Stomach (tissue), 9 donors: ENCODE data around the gene TMEM106B. TPM values are rescaled to one million over a fixed set of nuclear protein-coding genes. Genes with fewer than 3 reads are reported as not detected.

ENCODE experiments used
- DNase-seq, 2 donors: peaks; one replicate each; pipeline versions ENCODE4 v3.0.0 to v3.0.0-alpha.2; 2013 to 2019
- H3K27ac ChIP-seq, 5 donors: fragments of 200-600 bp in 4 of 5; sonication (generic) in 4 of 5; one replicate each; pipeline ENCODE4 v1.5.1; 2013 to 2019; ENCODE audit warnings: mild to moderate bottlenecking in 1 of 5, moderate library complexity in 1 of 5
- H3K27me3 ChIP-seq, 3 donors: fragments of 200-600 bp; sonication (generic); one replicate each; pipeline ENCODE4 v1.5.1; 2017 to 2019; ENCODE audit warnings: mixed run types in 1 of 3
- H3K36me3 ChIP-seq, 4 donors: fragments of 200-600 bp; sonication (generic); 1 replicate in 3 of 4; 2 replicates in 1 of 4; pipeline ENCODE4 v1.5.1; 2016 to 2019
- H3K4me1 ChIP-seq, 4 donors: fragments of 200-600 bp; sonication (generic); one replicate each; pipeline ENCODE4 v1.5.1; 2016 to 2019
- H3K4me3 ChIP-seq, 4 donors: fragments of 200-600 bp; sonication (generic) in 3 of 4; one replicate each; pipeline ENCODE4 v1.5.1; 2016 to 2019; ENCODE audit warnings: mild to moderate bottlenecking in 1 of 4
- H3K9me3 ChIP-seq, 4 donors: fragments of 200-600 bp; sonication (generic); one replicate each; pipeline ENCODE4 v1.5.1; 2016 to 2019
- CTCF ChIP-seq, 7 experiments: fragments of 450-650 bp in 4 of 7; fragments of 200-600 bp in 3 of 7; sonication (generic) in 3 of 7; IDR thresholded peaks; one replicate each; pipeline ENCODE4 v1.5.1; 2016 to 2019; ENCODE audit warnings: antibody characterized with exemption in 7 of 7, control low read depth in 2 of 7, mild to moderate bottlenecking in 1 of 7
- EP300 ChIP-seq: sonication (generic); formaldehyde crosslinking; IDR thresholded peaks from one replicate; pipeline ENCODE4 v1.6.1; 2017; ENCODE audit warnings: antibody characterized with exemption
- POLR2A ChIP-seq, 4 donors: fragments of 450-650 bp; IDR thresholded peaks; one replicate each; pipeline ENCODE4 v1.6.1; 2016; ENCODE audit warnings: antibody characterized with exemption in 4 of 4, control low read depth in 2 of 4, mild to moderate bottlenecking in 1 of 4, moderate library complexity in 1 of 4
- POLR2AphosphoS5 ChIP-seq, 3 donors: sonication (generic); formaldehyde crosslinking; IDR thresholded peaks; one replicate each; pipeline ENCODE4 v1.6.1; 2016; ENCODE audit warnings: antibody characterized with exemption in 3 of 3
- WGBS, 5 donors: extraction: QIAGEN DNeasy Blood & Tissue Kit in 3 of 5; methylation state at CpG; one replicate each; pipeline versions ENCODE4 v1.1.5 to v1.1.7; 2013 to 2018; 5-methylcytosine and 5-hydroxymethylcytosine counted together
- intact Hi-C: fragments of 100-400 bp; cut with DNase I; formaldehyde crosslinking; loops from one replicate; pipeline ENCODE4 v1.15.1; 2023; ENCODE audit warnings: low total_unique reads
- polyA plus RNA-seq, 3 donors: library from polyadenylated mRNA; stranded (reverse); fragments of 200-250 nt; gene quantifications; one replicate each; pipeline ENCODE4 v1.2.3, GENCODE V29; 2013
- total RNA-seq, 5 donors: library from RNA; depleted of rRNA; stranded (reverse); fragments of >200 nt; gene quantifications; one replicate each; pipeline versions ENCODE4 v1.1.0 to v1.2.3, GENCODE V29; 2014 to 2016
- donor health status: healthy with polysubstance abuse.
- donor health status: Bipolar disorder and iron deficiency.
- donor health status: healthy.

Gene TMEM106B
- total and polyA plus RNA-seq, 8 donors: 5.0 to 85.5 (median 18.4) TPM

- intact Hi-C loops: no loop called here
- Histone ChIP-seq H3K27me3 (peaks cover 0 to 5% (median 0%) of the 10 kb centered on the region in 3 donors), H3K27ac (no peak overlapping the region), H3K4me3 (no peak overlapping the region), H3K4me1 (no peaks in the 10 kb centered on the region), H3K9me3 (peaks cover 0 to 4% (median 0%) of the 10 kb centered on the region in 4 donors), H3K36me3 (no peaks in the 10 kb centered on the region)
- 58 to 74% (median 72%) methylated on average over 2 of the region's 2 CpGs for WGBS, 5 donors
- no peak for DNase-seq
- no peak for TF ChIP-seq POLR2A (IDR thresholded peaks at IDR 0.05)
- TF ChIP-seq POLR2AphosphoS5 (IDR thresholded peaks at IDR 0.05): no peak
- no peak for TF ChIP-seq CTCF (IDR thresholded peaks at IDR 0.05)
- TF ChIP-seq EP300: no peak
Measured at GRCh38 chr7:12173671-12174070, 37.4 kb upstream of the TMEM106B start.

- Histone ChIP-seq H3K27me3 (peaks cover 0 to 5% (median 0%) of the 10 kb centered on the region in 3 donors), H3K9me3 (no peaks in the 10 kb centered on the region), H3K4me3 (no peak overlapping the region), H3K27ac (no peak overlapping the region), H3K4me1 (no peaks in the 10 kb centered on the region), H3K36me3 (no peaks in the 10 kb centered on the region)
- TF ChIP-seq POLR2AphosphoS5 (IDR thresholded peaks at IDR 0.05): no peak
- TF ChIP-seq EP300: no peak
- TF ChIP-seq CTCF (IDR thresholded peaks at IDR 0.05): no peak
- no peak for TF ChIP-seq POLR2A (IDR thresholded peaks at IDR 0.05)
- 76 to 90% (median 80%) methylated on average over 1 of the region's 1 CpG for WGBS, 5 donors
- DNase-seq: no peak
- intact Hi-C loops: no loop called here
Measured at GRCh38 chr7:12174931-12175330, 36.2 kb upstream of the TMEM106B start.

- H3K36me3 ChIP-seq: no peaks in the 10 kb centered on the region
- TF ChIP-seq POLR2A (IDR thresholded peaks at IDR 0.05) (no peak), POLR2AphosphoS5 (IDR thresholded peaks at IDR 0.05) (no peak), CTCF (IDR thresholded peaks at IDR 0.05) (no peak), EP300 (no peak)
- 68 to 78% (median 71%) methylated on average over 2 of the region's 2 CpGs for WGBS, 5 donors
Measured at GRCh38 chr7:12178317-12178716, 32.8 kb upstream of the TMEM106B start.

GRCh38 chr7:12194426-12194825 is 16.7 kb upstream of the TMEM106B start:
- DNase-seq: no peak
- intact Hi-C loops: no loop called here
- Histone ChIP-seq H3K36me3 (no peaks in the 10 kb centered on the region), H3K4me1 (no peaks in the 10 kb centered on the region), H3K4me3 (no peak overlapping the region), H3K9me3 (no peaks in the 10 kb centered on the region), H3K27me3 (no peaks in the 10 kb centered on the region), H3K27ac (no peak overlapping the region)
- TF ChIP-seq POLR2A (IDR thresholded peaks at IDR 0.05) (no peak), EP300 (no peak), POLR2AphosphoS5 (IDR thresholded peaks at IDR 0.05) (no peak), CTCF (IDR thresholded peaks at IDR 0.05) (no peak)

More at GRCh38 chr7:12178317-12178716, 32.8 kb upstream of the TMEM106B start:
- intact Hi-C loops: no loop called here
- DNase-seq: no peak
- Histone ChIP-seq H3K27ac (no peak overlapping the region), H3K4me1 (no peaks in the 10 kb centered on the region), H3K9me3 (no peaks in the 10 kb centered on the region), H3K4me3 (no peak overlapping the region), H3K27me3 (peaks cover 0 to 5% (median 0%) of the 10 kb centered on the region in 3 donors)
